Keratinocyte (primary cell): Measurements from ENCODE around the gene PIGT. TPM values are rescaled to one million over a fixed set of nuclear protein-coding genes. Genes with fewer than 3 reads are reported as not detected.

Experiments used
- DNase-seq: peaks from one replicate; pipeline ENCODE4 v3.0.0-alpha.2; 2011; ENCODE audit warnings: low read depth, missing footprints, low spot score
- FAIRE-seq: peaks from 2 replicates; lab custom pipeline; 2011; peaks lifted over from hg19 to GRCh38; lab: Jason Lieb, UNC
- H2AFZ ChIP-seq: 2 replicates; pipeline ENCODE4 v1.6.0; 2012; ENCODE audit warnings: low read length, control low read depth, inconsistent platforms; ENCODE audit not compliant: control insufficient read depth
- H3K27ac ChIP-seq: 2 replicates; pipeline ENCODE4 v1.5.1; 2011; ENCODE audit warnings: low read length; ENCODE audit not compliant: control insufficient read depth, insufficient read depth
- H3K27me3 ChIP-seq: 3 replicates; pipeline ENCODE4 v1.6.0; 2011; ENCODE audit warnings: low read length; ENCODE audit not compliant: control insufficient read depth, insufficient read depth; ENCODE audit errors: extremely low read depth
- H3K36me3 ChIP-seq, 2 experiments: 2 replicates in 1 of 2; 3 replicates in 1 of 2; pipeline ENCODE4 v1.5.1; 2011; ENCODE audit warnings: low read length in 2 of 2, mild to moderate bottlenecking in 1 of 2; ENCODE audit not compliant: control insufficient read depth in 2 of 2, insufficient read depth in 2 of 2; ENCODE audit errors: extremely low read depth in 1 of 2
- H3K4me1 ChIP-seq: 3 replicates; pipeline ENCODE4 v1.5.1; 2011; ENCODE audit warnings: low read length; ENCODE audit not compliant: control insufficient read depth, insufficient read depth; ENCODE audit errors: extremely low read depth
- H3K4me2 ChIP-seq: 3 replicates; pipeline ENCODE4 v1.6.0; 2011; ENCODE audit warnings: low read depth, low read length; ENCODE audit not compliant: control insufficient read depth, insufficient read depth; ENCODE audit errors: extremely low read depth
- H3K4me3 ChIP-seq, 3 experiments: fragments of 200-600 bp in 1 of 3; sonication (generic) in 1 of 3; 2 replicates in 2 of 3; 3 replicates in 1 of 3; pipeline ENCODE4 v1.5.1; 2011 to 2016; ENCODE audit warnings: low read length in 3 of 3, mild to moderate bottlenecking in 3 of 3, control low read depth in 2 of 3, inconsistent platforms in 1 of 3, low read depth in 1 of 3, mixed read lengths in 1 of 3, mixed run types in 1 of 3, moderate library complexity in 1 of 3; ENCODE audit not compliant: control insufficient read depth in 2 of 3, insufficient read depth in 2 of 3; ENCODE audit errors: extremely low read depth in 1 of 3
- H3K79me2 ChIP-seq: 2 replicates; pipeline ENCODE4 v1.6.0; 2012; ENCODE audit warnings: low read length; ENCODE audit not compliant: control insufficient read depth, insufficient read depth
- H3K9ac ChIP-seq: 3 replicates; pipeline ENCODE4 v1.6.0; 2011; ENCODE audit warnings: low read length; ENCODE audit not compliant: control insufficient read depth, insufficient read depth; ENCODE audit errors: extremely low read depth
- H3K9me1 ChIP-seq: 3 replicates; pipeline ENCODE4 v1.6.0; 2011; ENCODE audit warnings: low read length; ENCODE audit not compliant: control insufficient read depth, insufficient read depth; ENCODE audit errors: extremely low read depth
- H3K9me3 ChIP-seq: 2 replicates; pipeline ENCODE4 v1.5.1; 2012; ENCODE audit warnings: low read depth, low read length; ENCODE audit not compliant: control insufficient read depth
- H4K20me1 ChIP-seq: 3 replicates; pipeline ENCODE4 v1.6.0; 2011; ENCODE audit warnings: low read length; ENCODE audit not compliant: control insufficient read depth, insufficient read depth; ENCODE audit errors: extremely low read depth
- CTCF ChIP-seq, 3 experiments: IDR thresholded peaks in 1 of 3; conservative IDR thresholded peaks in 1 of 3; optimal IDR thresholded peaks in 1 of 3; 2 replicates in 2 of 3; 3 replicates in 1 of 3; pipeline versions ENCODE3 to v1.5.1; 2011; ENCODE audit warnings: low read length in 3 of 3, mild to moderate bottlenecking in 3 of 3, moderate library complexity in 2 of 3, control low read depth in 1 of 3, inconsistent platforms in 1 of 3; ENCODE audit not compliant: insufficient read depth in 2 of 3; ENCODE audit errors: extremely low read depth in 1 of 3
- EZH2 ChIP-seq: IDR thresholded peaks from one replicate; pipeline ENCODE4 v1.6.1; 2012; ENCODE audit warnings: inconsistent platforms, mild to moderate bottlenecking, low read length, moderate library complexity
- dilution Hi-C: fragments of 300-500 bp; cut with MboI; formaldehyde crosslinking; loops from one replicate; pipeline ENCODE4 v1.7.0; 2020; ENCODE audit warnings: low sequenced_read_pairs; ENCODE audit not compliant: extremely low pct_ligation_motif_present
- polyA plus RNA-seq, 5 experiments: library from polyadenylated mRNA; depleted of rRNA in 3 of 5; stranded (reverse) in 3 of 5; stranded (forward) in 1 of 5; unstranded in 1 of 5; fragments of >200 nt; gene quantifications; 1 replicate in 1 of 5; 2 replicates in 3 of 5; 3 replicates in 1 of 5; pipeline versions ENCODE4 v1.2.1 to v1.2.3, GENCODE V29; 2011 to 2012; ENCODE audit warnings: missing spikeins in 2 of 5, low read depth in 1 of 5, low replicate concordance in 1 of 5

Gene PIGT
- polyA plus RNA-seq, 1 donor (not counting 4 experiments of a cell fraction or from before 2014, with no cell fraction given): 26.5 TPM

- FAIRE-seq (no peak), DNase-seq (no peak)
- Histone ChIP-seq H3K27me3 (no peaks in the 10 kb centered on the region), H3K9me3 (no peaks in the 10 kb centered on the region), H3K36me3 (no peaks in the 10 kb centered on the region), H3K79me2 (no peaks in the 10 kb centered on the region), H3K4me3 (no peak overlapping the region), H3K4me1 (peaks cover 4% of the 10 kb centered on the region), H3K4me2 (no peak overlapping the region), H3K27ac (no peak overlapping the region), H2AFZ (no peak overlapping the region), H3K9me1 (no peaks in the 10 kb centered on the region), H3K9ac (no peak overlapping the region), H4K20me1 (no peaks in the 10 kb centered on the region)
- TF ChIP-seq CTCF (optimal IDR thresholded peaks at IDR 0.05 in 1 of 3, IDR thresholded peaks at IDR 0.05 in 1 of 3, conservative IDR thresholded peaks at IDR 0.05 in 1 of 3; ENCODE audit: extremely low read depth in 1 of 3, insufficient read depth in 2 of 3, low read length in 3 of 3) (no peak), EZH2 (no peak)
- dilution Hi-C loops: no loop called here
Observed at GRCh38 chr20:45433316-45433715, 17.4 kb downstream of the PIGT start.

- no peak overlapping the region for H3K9ac ChIP-seq
- FAIRE-seq: no peak
- no peak for TF ChIP-seq CTCF (optimal IDR thresholded peaks at IDR 0.05 in 1 of 3, IDR thresholded peaks at IDR 0.05 in 1 of 3, conservative IDR thresholded peaks at IDR 0.05 in 1 of 3; ENCODE audit: extremely low read depth in 1 of 3, insufficient read depth in 2 of 3, low read length in 3 of 3)
- no peak for TF ChIP-seq EZH2
- H3K4me2 ChIP-seq: no peak overlapping the region
- dilution Hi-C loops: no loop called here
- peaks cover 4% of the 10 kb centered on the region for H3K4me1 ChIP-seq
- no peaks in the 10 kb centered on the region for H3K9me1 ChIP-seq
- no peak overlapping the region for H2AFZ ChIP-seq
- H3K9me3 ChIP-seq: no peaks in the 10 kb centered on the region
- H3K27ac ChIP-seq: no peak overlapping the region
- H3K79me2 ChIP-seq: no peaks in the 10 kb centered on the region
- no peak overlapping the region for H3K4me3 ChIP-seq
- H3K36me3 ChIP-seq: no peaks in the 10 kb centered on the region
- H3K27me3 ChIP-seq: no peaks in the 10 kb centered on the region
- no peak for DNase-seq
- H4K20me1 ChIP-seq: no peaks in the 10 kb centered on the region
Observed at GRCh38 chr20:45433976-45434375, 18.0 kb downstream of the PIGT start.
